ENCODE results near the gene ABCC12. TPM values are rescaled to one million over a fixed set of nuclear protein-coding genes. Genes with fewer than 3 reads are reported as not detected.

The ABCC12 gene
- total and polyA plus RNA-seq, 2 donors (not counting 3 experiments of a cell fraction or from before 2014, with no cell fraction given) = not detected

- FAIRE-seq = no peak
- Histone ChIP-seq H3K4me1 (ENCODE audit: control insufficient read depth, extremely low read depth, insufficient read depth, low read length) (no peaks in the 10 kb centered on the region), H3K4me3 (replicated peaks in 1 of 3; ENCODE audit: insufficient read depth in 1 of 3, low read depth in 1 of 3, low read length in 3 of 3) (no peak overlapping the region), H3K27ac (ENCODE audit: insufficient read depth, low read depth, low read length) (no peak overlapping the region), H3K79me2 (ENCODE audit: control insufficient read depth, insufficient read depth, low read length) (no peaks in the 10 kb centered on the region), H4K20me1 (replicated peaks; ENCODE audit: control insufficient read depth, extremely low read depth, insufficient read depth, low read length) (no peaks in the 10 kb centered on the region), H3K36me3 (ENCODE audit: control insufficient read depth in 2 of 2, extremely low read depth in 1 of 2, insufficient read depth in 2 of 2, low read length in 2 of 2) (no peaks in the 10 kb centered on the region), H3K4me2 (ENCODE audit: insufficient read depth, low read length) (no peak overlapping the region), H2AFZ (ENCODE audit: low read depth, low read length) (no peak overlapping the region), H3K27me3 (ENCODE audit: control insufficient read depth in 2 of 2, insufficient read depth in 2 of 2, low read length in 2 of 2) (peaks cover 0 to 4% of the 10 kb centered on the region in 2 experiments), H3K9me3 (replicated peaks; ENCODE audit: control insufficient read depth, insufficient read depth, low read length) (no peaks in the 10 kb centered on the region), H3K9ac (replicated peaks; ENCODE audit: extremely low read depth, insufficient read depth, low read length) (no peak overlapping the region), H3K9me1 (replicated peaks; ENCODE audit: control insufficient read depth, extremely low read depth, insufficient read depth, low read length) (no peaks in the 10 kb centered on the region)
- no peak for DNase-seq (ENCODE audit: low read depth, low spot score)
- no peak for TF ChIP-seq POLR2AphosphoS5 (IDR thresholded peaks at IDR 0.05; ENCODE audit: insufficient read depth, low read depth, low read length)
- no peak for TF ChIP-seq CTCF (IDR thresholded peaks at IDR 0.05; ENCODE audit: extremely low read depth in 1 of 2, insufficient read depth in 1 of 2, low read depth in 1 of 2, low read length in 2 of 2)
- no peak for TF ChIP-seq JUN (IDR thresholded peaks at IDR 0.05; ENCODE audit: borderline replicate concordance, insufficient read depth, insufficient read length, low read depth)
- no peak for TF ChIP-seq MYC (IDR thresholded peaks at IDR 0.05; ENCODE audit: low read depth, low read length)
- intact Hi-C loops (cut with micrococcal nuclease) = no loop called here
- POLR2A ChIA-PET = no interaction called here
- dilution Hi-C loops (cut with MboI; ENCODE audit: extremely low pct_ligation_motif_present, low sequenced_read_pairs) = no loop called here
- BruUV-seq (replicated peaks) = no TSS peak
- CTCF ChIA-PET = no interaction called here
These were observed 32.8 kb upstream of the ABCC12 start for GRCh38 chr16:48188449-48189102.

GRCh38 chr16:48187779-48188178 lies 32.0 kb upstream of the ABCC12 start:
- intact Hi-C loops (cut with micrococcal nuclease) = no loop called here
- no peaks in the 10 kb centered on the region for H3K36me3 ChIP-seq (ENCODE audit: control insufficient read depth in 2 of 2, extremely low read depth in 1 of 2, insufficient read depth in 2 of 2, low read length in 2 of 2)
- POLR2A ChIA-PET = no interaction called here

More at GRCh38 chr16:48187779-48188178, 32.0 kb upstream of the ABCC12 start:
- no peak overlapping the region for H3K4me3 ChIP-seq (replicated peaks in 1 of 3; ENCODE audit: insufficient read depth in 1 of 3, low read depth in 1 of 3, low read length in 3 of 3)
- DNase-seq (ENCODE audit: low read depth, low spot score) (no peak), FAIRE-seq (no peak)
- H3K4me1 ChIP-seq (ENCODE audit: control insufficient read depth, extremely low read depth, insufficient read depth, low read length) = no peaks in the 10 kb centered on the region
- H2AFZ ChIP-seq (ENCODE audit: low read depth, low read length) = no peak overlapping the region
- H3K9me3 ChIP-seq (replicated peaks; ENCODE audit: control insufficient read depth, insufficient read depth, low read length) = no peaks in the 10 kb centered on the region
- peaks cover 0 to 4% of the 10 kb centered on the region in 2 experiments for H3K27me3 ChIP-seq (ENCODE audit: control insufficient read depth in 2 of 2, insufficient read depth in 2 of 2, low read length in 2 of 2)
- no peak overlapping the region for H3K4me2 ChIP-seq (ENCODE audit: insufficient read depth, low read length)
- no peaks in the 10 kb centered on the region for H3K9me1 ChIP-seq (replicated peaks; ENCODE audit: control insufficient read depth, extremely low read depth, insufficient read depth, low read length)
- BruUV-seq (replicated peaks) = no TSS peak
- TF ChIP-seq FOS (IDR thresholded peaks at IDR 0.05; ENCODE audit: borderline replicate concordance, insufficient read depth, low read length) (no peak), CTCF (IDR thresholded peaks at IDR 0.05; ENCODE audit: extremely low read depth in 1 of 2, insufficient read depth in 1 of 2, low read depth in 1 of 2, low read length in 2 of 2) (no peak), JUN (IDR thresholded peaks at IDR 0.05; ENCODE audit: borderline replicate concordance, insufficient read depth, insufficient read length, low read depth) (no peak), MYC (IDR thresholded peaks at IDR 0.05; ENCODE audit: low read depth, low read length) (no peak), EZH2 (IDR thresholded peaks at IDR 0.05; ENCODE audit: borderline replicate concordance, low read depth, low read length, severe bottlenecking) (no peak), POLR2A (IDR thresholded peaks at IDR 0.05; ENCODE audit: low read depth, low read length) (no peak), POLR2AphosphoS5 (IDR thresholded peaks at IDR 0.05; ENCODE audit: insufficient read depth, low read depth, low read length) (no peak), GATA2 (IDR thresholded peaks at IDR 0.05; ENCODE audit: insufficient read depth, insufficient read length, low read depth, low read length) (no peak), MAX (IDR thresholded peaks at IDR 0.05; ENCODE audit: insufficient read depth, insufficient read length) (no peak)
- CTCF ChIA-PET = no interaction called here
- no peaks in the 10 kb centered on the region for H4K20me1 ChIP-seq (replicated peaks; ENCODE audit: control insufficient read depth, extremely low read depth, insufficient read depth, low read length)
- dilution Hi-C loops (cut with MboI; ENCODE audit: extremely low pct_ligation_motif_present, low sequenced_read_pairs) = no loop called here
- H3K79me2 ChIP-seq (ENCODE audit: control insufficient read depth, insufficient read depth, low read length) = no peaks in the 10 kb centered on the region
- no peak overlapping the region for H3K27ac ChIP-seq (ENCODE audit: insufficient read depth, low read depth, low read length)
- H3K9ac ChIP-seq (replicated peaks; ENCODE audit: extremely low read depth, insufficient read depth, low read length) = no peak overlapping the region

All from endothelial cell of umbilical vein (primary cell).